Measurements from ENCODE around the gene C20orf173.

The C20orf173 gene

DNA sequence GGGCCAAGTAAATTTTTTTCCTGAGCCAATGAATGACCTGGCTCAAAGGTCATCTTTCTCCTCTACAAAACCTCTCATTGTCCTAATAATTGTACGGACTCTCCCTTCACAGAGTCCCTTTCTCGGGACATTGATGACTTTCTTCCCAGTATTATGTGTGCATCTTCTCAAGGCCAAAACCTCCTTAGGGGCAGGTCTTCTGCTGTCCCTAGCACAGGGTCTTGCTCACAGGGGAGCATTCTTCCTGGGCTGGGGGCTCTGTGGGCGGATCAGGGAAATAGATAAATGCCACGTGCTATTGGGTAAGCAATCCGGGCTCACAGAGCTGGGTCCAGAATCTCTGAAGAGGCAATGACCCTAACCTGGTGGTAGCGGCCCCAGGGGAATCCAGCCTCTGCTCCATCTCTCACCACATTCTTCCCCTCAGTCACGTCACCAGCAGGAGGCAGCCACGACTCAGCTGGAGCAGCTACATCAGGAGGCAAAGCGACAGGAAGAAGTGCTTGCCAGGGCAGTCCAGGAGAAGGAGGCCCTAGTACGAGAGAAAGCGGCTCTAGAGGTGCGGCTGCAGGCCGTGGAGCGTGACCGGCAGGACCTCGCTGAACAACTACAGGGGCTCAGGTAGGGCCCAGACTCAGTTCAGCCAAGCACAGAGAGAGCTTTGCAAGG, 50.5 kb downstream of the C20orf173 start:
- no peaks in the 10 kb centered on the region for H3K27me3 Mint-ChIP-seq
- peaks cover 3% of the 10 kb centered on the region for H3K36me3 Mint-ChIP-seq
- no peak overlapping the region for H3K4me3 Mint-ChIP-seq
- peaks cover 4% of the 10 kb centered on the region for H3K4me1 Mint-ChIP-seq (ENCODE audit: low read depth)
- H3K9me3 Mint-ChIP-seq (ENCODE audit: low read depth) = no peaks in the 10 kb centered on the region
- no peak overlapping the region for H3K27ac Mint-ChIP-seq
